HEK293 (cell line): ENCODE measurements around the gene DENND1A.

Experiments
- PRDM1 ChIP-seq: fragments of 450-650 bp; formaldehyde crosslinking; IDR thresholded peaks from 2 replicates; pipeline ENCODE4; 2016; ENCODE audit warnings: missing biosample characterization, missing genetic modification characterization
- ZBTB26 ChIP-seq: fragments of 450-650 bp; formaldehyde crosslinking; optimal IDR thresholded peaks from 2 replicates; pipeline ENCODE3; 2016; ENCODE audit warnings: missing biosample characterization, mild to moderate bottlenecking, missing genetic modification characterization
- ZNF558 ChIP-seq: fragments of 450-650 bp; formaldehyde crosslinking; IDR thresholded peaks from 2 replicates; pipeline ENCODE4 v1.5.1; 2016; ENCODE audit warnings: missing biosample characterization, missing genetic modification characterization
- ZNF660 ChIP-seq: fragments of 450-650 bp; IDR thresholded peaks from 2 replicates; pipeline ENCODE4 v1.5.1; 2018; ENCODE audit warnings: missing biosample characterization, mild to moderate bottlenecking, missing genetic modification characterization

GRCh38 chr9:123371228-123371584 lies 558.7 kb downstream of the DENND1A start:
- no peak for TF ChIP-seq PRDM1 (tag by site-specific recombination)
- TF ChIP-seq ZNF660 (tag by site-specific recombination): no peak
- TF ChIP-seq ZBTB26: no peak
- no peak for TF ChIP-seq ZNF558
